Progenitor cell of endocrine pancreas (in vitro differentiated cells): Measurements from ENCODE around the gene GXYLT2. TPM values are rescaled to one million over a fixed set of nuclear protein-coding genes. Genes with fewer than 3 reads are reported as not detected.

Experiments
- DNase-seq: peaks from one replicate; pipeline ENCODE4 v3.0.0; 2021; ENCODE audit warnings: low spot score; ENCODE audit not compliant: unreplicated experiment
- H3K27ac Mint-ChIP-seq: 2 replicates; pipeline ENCODE4 v1.8.0; 2021; ENCODE audit warnings: mild to moderate bottlenecking, moderate library complexity, mixed read lengths
- H3K27me3 Mint-ChIP-seq: 2 replicates; pipeline ENCODE4 v1.8.0; 2021; ENCODE audit warnings: mixed read lengths
- H3K36me3 Mint-ChIP-seq: 2 replicates; pipeline ENCODE4 v1.8.0; 2022; ENCODE audit warnings: mixed read lengths; ENCODE audit not compliant: insufficient read depth
- H3K4me1 Mint-ChIP-seq: 2 replicates; pipeline ENCODE4 v1.8.0; 2021; ENCODE audit warnings: low read depth, mixed read lengths
- H3K4me3 Mint-ChIP-seq: 2 replicates; pipeline ENCODE4 v1.8.0; 2021; ENCODE audit warnings: low read depth, mild to moderate bottlenecking, moderate library complexity, mixed read lengths
- H3K9me3 Mint-ChIP-seq: 2 replicates; pipeline ENCODE4 v1.8.0; 2021; ENCODE audit warnings: low read depth, mixed read lengths
- CTCF ChIP-seq: fragments of 200-600 bp; sonication (generic); IDR thresholded peaks from one replicate; pipeline ENCODE4 v1.5.0; 2021; ENCODE audit warnings: antibody characterized with exemption, mild to moderate bottlenecking; ENCODE audit not compliant: unreplicated experiment
- total RNA-seq: library from RNA; stranded (reverse); gene quantifications from 2 replicates; pipeline ENCODE4 v1.2.1, GENCODE V29; 2021

Gene GXYLT2
- total RNA-seq, 1 donor from 2014 or later = 6.0 TPM

- peak; percentile 77 for DNase-seq
- Mint-ChIP-seq H3K4me3 (peak within 1 kb of the TSS; percentile 89), H3K4me1 (peaks cover 17% of the 10 kb centered on the region), H3K9me3 (no peaks in the 10 kb centered on the region), H3K27me3 (peaks cover 19% of the 10 kb centered on the region), H3K36me3 (no peaks in the 10 kb centered on the region), H3K27ac (peak within 1 kb of the TSS; percentile 50)
- TF ChIP-seq CTCF = no peak
These were observed 39.8 kb upstream of the GXYLT2 start, which contains the start of gene SHQ1 for GRCh38 chr3:72847751-72848702. TSS of gene SHQ1 (minus strand) at chr3:72848445. CDS start at chr3:72848340, 105 bp downstream.

GRCh38 chr3:72848703-72849081 is 39.2 kb upstream of the GXYLT2 start:
- Mint-ChIP-seq H3K27me3 (peaks cover 19% of the 10 kb centered on the region), H3K9me3 (no peaks in the 10 kb centered on the region), H3K4me1 (peaks cover 17% of the 10 kb centered on the region), H3K4me3 (peak overlapping the region; percentile 89), H3K36me3 (no peaks in the 10 kb centered on the region), H3K27ac (no peak overlapping the region)
- DNase-seq = no peak
- TF ChIP-seq CTCF = no peak

GRCh38 chr3:72855001-72855400 is 32.8 kb upstream of the GXYLT2 start:
- DNase-seq = no peak
- H3K4me3 Mint-ChIP-seq = no peak overlapping the region
- H3K36me3 Mint-ChIP-seq = no peaks in the 10 kb centered on the region
- H3K27me3 Mint-ChIP-seq = peaks cover 4% of the 10 kb centered on the region
- no peak overlapping the region for H3K27ac Mint-ChIP-seq
- no peaks in the 10 kb centered on the region for H3K9me3 Mint-ChIP-seq
- no peak for TF ChIP-seq CTCF
- H3K4me1 Mint-ChIP-seq = peaks cover 3% of the 10 kb centered on the region

GRCh38 chr3:72860053-72860452 is 27.8 kb upstream of the GXYLT2 start:
- no peak for DNase-seq
- Mint-ChIP-seq H3K4me1 (no peaks in the 10 kb centered on the region), H3K27ac (no peak overlapping the region), H3K4me3 (no peak overlapping the region), H3K36me3 (no peaks in the 10 kb centered on the region), H3K27me3 (no peaks in the 10 kb centered on the region), H3K9me3 (no peaks in the 10 kb centered on the region)
- no peak for TF ChIP-seq CTCF

GRCh38 chr3:72860846-72861245 is 27.0 kb upstream of the GXYLT2 start:
- Mint-ChIP-seq H3K27ac (no peak overlapping the region), H3K27me3 (no peaks in the 10 kb centered on the region)
- DNase-seq = no peak

More at GRCh38 chr3:72860846-72861245, 27.0 kb upstream of the GXYLT2 start:
- no peaks in the 10 kb centered on the region for H3K36me3 Mint-ChIP-seq
- no peaks in the 10 kb centered on the region for H3K9me3 Mint-ChIP-seq
- TF ChIP-seq CTCF = no peak
- H3K4me1 Mint-ChIP-seq = no peaks in the 10 kb centered on the region
- no peak overlapping the region for H3K4me3 Mint-ChIP-seq
